Activated CD4-positive, CD25-positive, alpha-beta regulatory T cell treated with anti-CD3 and anti-CD28 coated beads, Interleukin-2, amount 50 U/mL, for 24 hours (primary cell): ENCODE results near the gene ZBTB33.

Experiments used
- ATAC-seq, 2 donors: fragments of 150-1000 bp; cut with Tn5 transposase; one replicate each; pipeline ENCODE4 v1.10.0; 2021; ENCODE audit warnings: mild to moderate bottlenecking in 1 of 2, moderate library complexity in 1 of 2

The ZBTB33 gene

DNA sequence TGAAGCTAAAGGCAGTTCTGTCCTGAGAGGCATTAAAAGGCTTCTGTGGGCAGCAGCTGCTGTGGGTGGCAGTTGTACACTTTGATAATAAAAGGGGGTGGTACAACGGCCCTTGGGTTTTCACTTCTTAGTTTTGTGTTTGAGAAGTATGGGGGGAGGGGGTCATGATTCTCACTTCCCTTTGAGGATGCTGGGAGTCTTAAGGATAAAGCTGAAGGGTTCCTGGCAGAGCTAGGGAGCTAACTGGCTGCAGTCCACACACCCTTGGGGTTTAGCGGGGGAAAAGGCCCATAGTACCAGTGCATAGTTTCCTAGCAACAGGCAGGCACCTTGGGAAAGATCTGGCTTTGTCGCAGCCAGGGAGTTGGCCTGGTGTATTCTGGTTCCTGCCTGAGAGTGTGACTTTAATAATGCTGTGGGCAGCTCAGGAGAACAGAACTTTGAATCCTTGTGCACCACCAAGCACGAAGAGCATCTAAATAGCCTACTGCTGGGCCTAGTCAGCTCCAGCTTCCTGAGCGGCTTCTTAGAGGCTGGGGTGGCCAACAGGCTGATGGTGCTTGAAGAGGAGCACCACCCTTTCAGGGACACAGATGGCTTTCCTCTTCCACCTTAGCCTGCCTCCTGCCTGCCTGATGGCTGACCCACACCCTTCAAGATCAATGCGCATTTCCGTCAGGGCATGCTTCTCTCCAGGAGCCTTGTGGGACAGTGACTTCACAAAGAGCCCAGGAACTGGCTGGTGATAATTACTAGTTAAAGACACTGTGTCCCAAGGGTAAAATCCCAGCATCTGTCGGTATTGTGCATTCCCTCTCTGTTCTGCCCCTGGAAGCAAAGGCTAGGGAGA is 12.5 kb downstream of the ZBTB33 start:
- ATAC-seq: no peak

GRCh38 chrX:120264341-120264740 is 13.7 kb downstream of the ZBTB33 start:
- no peak for ATAC-seq

GRCh38 chrX:120269373-120270035 is 18.9 kb downstream of the ZBTB33 start:
- peak in 1 of 2 donors; percentile 33 for ATAC-seq

DNA sequence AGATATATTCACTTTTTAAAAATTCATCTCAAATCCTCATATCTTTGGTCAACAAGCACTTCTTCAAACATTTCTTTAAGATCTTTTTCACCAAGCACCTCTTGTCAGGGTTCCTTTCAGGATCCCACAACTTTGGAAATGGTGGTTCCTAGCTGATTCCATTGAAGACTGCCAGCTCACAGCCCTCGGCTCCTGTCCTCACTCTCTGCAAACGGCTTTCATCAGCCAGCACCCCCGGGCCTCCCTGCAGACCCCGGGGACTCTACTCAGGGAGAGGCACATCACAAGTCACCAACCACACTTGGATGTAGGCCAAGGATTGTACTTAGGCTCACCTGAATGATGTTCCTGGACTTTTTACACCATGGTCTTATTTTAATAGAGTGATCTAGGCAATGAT is 20.0 kb downstream of the ZBTB33 start:
- no peak for ATAC-seq

DNA sequence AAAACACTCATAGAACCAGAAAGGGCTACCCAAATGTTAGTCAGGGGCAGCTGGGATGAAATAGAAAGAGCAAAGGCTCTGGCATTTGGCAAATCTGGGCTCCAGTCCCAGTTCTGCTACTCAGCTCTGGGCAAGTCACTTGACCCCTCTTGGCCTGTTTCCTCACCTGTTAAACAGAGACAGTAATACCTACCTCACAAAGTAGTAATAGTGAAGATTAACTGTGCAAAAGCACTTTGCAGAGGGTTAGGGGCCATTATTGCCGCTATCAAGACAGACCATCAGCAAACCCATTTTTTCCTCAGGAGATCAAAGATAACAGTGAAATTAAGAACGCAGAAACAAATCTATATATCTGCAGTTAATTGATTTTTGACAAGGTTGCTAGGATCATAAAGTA is 20.6 kb downstream of the ZBTB33 start:
- no peak for ATAC-seq

- ATAC-seq: no peak
Observed at GRCh38 chrX:120274145-120274544, 23.5 kb downstream of the ZBTB33 start.

DNA sequence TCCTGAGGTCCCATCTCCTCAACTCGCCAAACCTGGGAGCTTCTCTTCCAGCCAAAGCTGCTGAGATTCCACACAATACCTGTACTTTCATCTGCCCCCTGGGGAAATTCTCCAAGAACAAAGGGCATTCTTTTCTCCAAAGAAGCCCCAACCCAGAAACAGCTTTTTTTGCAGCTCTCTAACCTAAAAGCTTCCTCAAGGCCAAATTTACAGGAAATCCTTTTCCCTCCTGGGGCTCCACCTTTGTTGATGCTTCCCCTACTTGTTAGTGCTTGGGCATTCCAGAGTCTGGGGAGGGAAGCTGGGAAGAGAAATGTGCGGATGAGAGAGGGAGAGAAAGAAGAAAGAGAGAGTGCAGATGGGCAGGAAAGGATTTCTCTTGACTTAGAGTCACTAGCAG is 24.3 kb downstream of the ZBTB33 start:
- ATAC-seq: no peak

DNA sequence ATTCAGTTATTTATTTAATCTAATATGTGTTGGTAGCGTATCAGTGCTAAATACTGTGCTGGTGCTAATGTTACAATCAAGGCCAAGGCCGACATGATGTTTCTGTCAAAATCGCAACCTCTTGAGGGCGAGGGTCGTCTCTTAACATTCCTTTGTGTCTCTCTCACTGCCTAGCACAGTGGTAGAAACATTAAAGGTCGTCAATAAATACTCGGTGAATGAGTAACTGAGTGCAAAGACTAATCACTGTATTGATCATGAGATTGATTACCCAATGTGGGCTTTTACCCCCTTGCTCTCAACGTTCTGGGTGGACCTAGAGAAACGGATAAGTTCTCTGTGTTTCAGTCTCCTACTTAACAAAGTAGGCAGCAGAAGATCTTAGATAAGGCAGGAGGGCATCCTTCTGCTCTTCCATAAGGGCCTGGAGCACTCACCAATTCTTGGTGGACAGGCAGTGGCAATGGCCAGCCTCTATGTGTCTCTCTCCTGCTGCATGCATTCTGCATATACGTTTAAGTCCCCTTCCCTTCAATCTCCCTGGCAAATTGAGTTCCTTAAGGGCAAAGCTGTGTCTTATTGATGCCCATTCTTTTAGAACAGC is 30.5 kb downstream of the ZBTB33 start:
- ATAC-seq: no peak

DNA sequence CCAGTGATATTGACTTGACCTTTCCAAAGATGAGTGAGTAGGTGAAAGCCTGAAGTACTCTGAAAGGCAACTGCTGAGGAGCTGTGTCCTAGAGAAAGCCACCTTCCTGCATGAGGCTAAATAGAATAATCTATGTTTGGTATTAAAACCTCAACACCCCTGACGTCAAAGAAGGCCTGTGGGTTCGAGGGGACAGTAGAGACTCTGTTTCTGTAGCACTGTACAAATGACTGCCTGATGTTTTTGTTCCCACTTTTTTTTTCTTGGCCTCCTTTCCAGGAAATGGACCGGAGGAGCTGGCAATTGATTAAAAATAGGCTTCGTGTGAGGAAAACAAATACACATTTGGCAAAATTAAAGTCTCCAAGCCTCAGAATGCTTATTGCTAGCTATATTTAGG is 31.1 kb downstream of the ZBTB33 start:
- ATAC-seq: no peak

GRCh38 chrX:120282697-120283096 is 32.1 kb downstream of the ZBTB33 start:
- no peak for ATAC-seq

DNA sequence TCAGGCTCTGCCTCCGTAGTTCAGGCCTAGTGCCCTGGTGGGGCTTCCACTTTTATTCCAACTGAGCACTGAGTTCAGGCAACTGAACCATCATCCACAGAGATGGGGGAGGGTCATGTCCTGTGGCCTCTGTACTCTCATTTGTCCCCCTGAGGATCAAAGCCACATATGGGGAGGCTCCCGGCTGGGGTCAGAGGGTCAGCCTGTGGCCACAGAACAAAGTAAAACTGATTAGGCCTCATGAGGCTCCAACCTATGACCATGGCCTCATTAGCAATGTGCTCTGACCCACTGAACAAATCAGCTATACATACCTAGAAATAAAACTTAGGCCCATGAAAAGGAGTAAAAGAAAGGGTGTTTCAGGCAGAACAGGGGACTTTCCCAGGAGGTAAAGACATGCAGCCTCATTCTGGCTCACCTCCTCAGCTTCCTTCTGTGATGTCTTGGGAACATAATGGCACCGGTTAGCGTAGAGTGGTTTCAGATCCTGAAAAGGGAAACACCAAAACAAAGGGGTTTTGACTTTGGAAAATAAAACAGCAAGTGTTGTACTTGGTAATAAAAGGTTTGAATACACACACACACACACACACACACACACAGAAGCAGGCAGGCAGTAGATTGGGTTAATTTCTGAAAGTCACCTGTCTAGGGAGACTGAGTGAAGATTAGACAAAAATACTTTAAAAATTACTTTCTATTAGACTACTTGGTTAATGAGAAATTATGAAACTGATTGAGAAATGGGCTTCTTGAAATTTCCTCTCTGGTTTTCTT is 36.3 kb downstream of the ZBTB33 start:
- ATAC-seq: no peak

- no peak for ATAC-seq
Observed at GRCh38 chrX:120287513-120288112, 37.0 kb downstream of the ZBTB33 start.

GRCh38 chrX:120290107-120290506 is 39.5 kb downstream of the ZBTB33 start:
- no peak for ATAC-seq

DNA sequence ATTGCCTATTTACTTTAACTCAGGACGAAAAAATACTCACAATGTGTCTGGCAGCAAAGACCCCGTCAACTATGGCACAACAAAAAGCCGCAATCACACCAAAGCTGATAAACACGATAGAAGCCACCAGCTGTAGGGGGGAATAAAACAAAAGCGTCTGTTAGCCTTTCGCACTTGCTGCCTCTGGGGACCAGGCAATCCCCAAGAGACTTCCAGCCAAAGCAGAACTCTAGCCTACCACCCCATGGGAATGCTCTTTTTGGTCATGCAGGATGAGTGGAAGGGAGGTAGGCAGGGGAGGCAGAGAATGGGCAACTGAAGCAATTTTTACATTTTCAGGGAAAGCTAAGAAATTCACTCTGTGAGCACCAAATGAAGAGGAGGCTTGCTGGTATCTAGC is 40.6 kb downstream of the ZBTB33 start:
- no peak for ATAC-seq

- ATAC-seq: no peak
Observed at GRCh38 chrX:120293015-120293414, 42.4 kb downstream of the ZBTB33 start.

DNA sequence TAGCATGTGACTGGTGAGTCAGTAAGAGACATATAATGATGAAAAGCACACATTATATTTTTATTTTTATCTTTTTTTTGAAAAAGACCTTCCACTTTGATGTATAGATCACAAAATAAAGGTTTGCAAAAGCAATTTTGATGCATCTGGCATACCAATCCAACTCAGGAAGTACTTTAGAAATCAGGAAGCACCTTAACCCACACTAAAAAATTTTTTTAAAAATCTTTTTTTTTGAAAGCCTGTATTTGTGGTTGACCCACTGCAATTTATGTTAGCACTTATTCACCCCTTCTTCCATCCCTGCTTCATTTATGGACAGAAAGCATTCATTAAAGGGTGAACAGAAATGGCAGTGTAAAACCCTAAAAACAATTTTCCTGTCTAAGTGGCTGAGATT is 44.0 kb downstream of the ZBTB33 start:
- no peak for ATAC-seq

DNA sequence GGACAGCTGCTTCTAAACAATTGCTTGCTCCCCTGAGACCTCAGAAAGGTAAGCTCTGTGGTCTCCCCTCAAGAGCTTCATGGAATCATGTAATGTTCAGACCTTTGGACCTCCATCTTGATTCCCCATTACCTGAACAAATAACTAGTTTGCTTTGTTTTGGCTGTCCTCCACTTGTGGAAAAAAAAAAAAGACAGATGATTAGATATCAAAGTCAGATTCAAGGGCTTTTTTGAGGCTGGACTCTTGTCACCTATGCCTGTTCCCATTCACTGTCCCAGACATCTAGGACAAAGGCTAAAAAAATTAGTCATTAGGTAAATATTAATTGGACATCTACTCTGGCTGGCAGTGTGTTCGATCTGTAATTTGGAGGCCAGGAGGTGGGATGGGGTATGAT is 47.3 kb downstream of the ZBTB33 start:
- ATAC-seq: no peak

- no peak for ATAC-seq
Observed at GRCh38 chrX:120299928-120300327, 49.3 kb downstream of the ZBTB33 start.

GRCh38 chrX:120301497-120301896 is 50.9 kb downstream of the ZBTB33 start:
- no peak for ATAC-seq

- ATAC-seq: no peak
Observed at GRCh38 chrX:120301960-120302359, 51.3 kb downstream of the ZBTB33 start.

GRCh38 chrX:120302434-120302833 is 51.8 kb downstream of the ZBTB33 start:
- peak; percentile 67 to 68 for ATAC-seq

- ATAC-seq: no peak
Observed at GRCh38 chrX:120304256-120304655, 53.6 kb downstream of the ZBTB33 start.
